ENCODE measurements around the gene CEP152. TPM values are rescaled to one million over a fixed set of nuclear protein-coding genes. Genes with fewer than 3 reads are reported as not detected.

The CEP152 gene
- total RNA-seq, 4 donors from 2014 or later, result 2.5 to 4.9 (median 3.5) TPM

- DNase-seq (ENCODE audit: low spot score in 2 of 2), result no peak
- no peak overlapping the region for H3K4me3 ChIP-seq (ENCODE audit: low read depth, poor library complexity, severe bottlenecking)
- WGBS, 2 donors, result 100% methylated on average over 1 of the region's 1 CpG
- TF ChIP-seq CTCF (IDR thresholded peaks at IDR 0.05) (no peak), POLR2A (IDR thresholded peaks at IDR 0.05) (no peak)
- intact Hi-C loops (cut with DNase I; ENCODE audit: low total_unique reads), result no loop called here
Measured at GRCh38 chr15:48733615-48734014, 77.3 kb downstream of the CEP152 start.

- TF ChIP-seq POLR2A (IDR thresholded peaks at IDR 0.05), result no peak
- no peak for TF ChIP-seq CTCF (IDR thresholded peaks at IDR 0.05)
- H3K4me3 ChIP-seq (ENCODE audit: low read depth, poor library complexity, severe bottlenecking), result no peak overlapping the region
- WGBS, 2 donors, result 91 to 97% methylated on average over 1 of the region's 1 CpG
- no peak for DNase-seq (ENCODE audit: low spot score in 2 of 2)
- intact Hi-C loops (cut with DNase I; ENCODE audit: low total_unique reads), result no loop called here
Measured at GRCh38 chr15:48730506-48730905, 80.4 kb downstream of the CEP152 start.

GRCh38 chr15:48723969-48724368, 86.9 kb downstream of the CEP152 start:
- no peak overlapping the region for H3K4me3 ChIP-seq (ENCODE audit: low read depth, poor library complexity, severe bottlenecking)
- no peak for TF ChIP-seq CTCF (IDR thresholded peaks at IDR 0.05)
- TF ChIP-seq POLR2A (IDR thresholded peaks at IDR 0.05), result no peak
- DNase-seq (ENCODE audit: low spot score in 2 of 2), result no peak
- 89 to 97% methylated on average over 2 of the region's 2 CpGs for WGBS, 2 donors
- intact Hi-C loops (cut with DNase I; ENCODE audit: low total_unique reads), result no loop called here

GRCh38 chr15:48722764-48723661, 87.9 kb downstream of the CEP152 start:
- no peak for DNase-seq (ENCODE audit: low spot score in 2 of 2)
- WGBS, 2 donors, result 47 to 65% methylated on average over 5 of the region's 5 CpGs
- intact Hi-C loops (cut with DNase I; ENCODE audit: low total_unique reads), result no loop called here
- no peak overlapping the region for H3K4me3 ChIP-seq (ENCODE audit: low read depth, poor library complexity, severe bottlenecking)
- no peak for TF ChIP-seq POLR2A (IDR thresholded peaks at IDR 0.05)
- no peak for TF ChIP-seq CTCF (IDR thresholded peaks at IDR 0.05)

GRCh38 chr15:48721061-48721810, 89.6 kb downstream of the CEP152 start:
- peak in 1 of 2 donors; percentile 27 for DNase-seq (ENCODE audit: low spot score in 2 of 2)
- no peak overlapping the region for H3K4me3 ChIP-seq (ENCODE audit: low read depth, poor library complexity, severe bottlenecking)
- WGBS, 2 donors, result 46 to 70% methylated on average over 6 of the region's 6 CpGs
- TF ChIP-seq POLR2A (IDR thresholded peaks at IDR 0.05), result no peak
- no peak for TF ChIP-seq CTCF (IDR thresholded peaks at IDR 0.05)
- intact Hi-C loops (cut with DNase I; ENCODE audit: low total_unique reads), result no loop called here

Data from lower leg skin (tissue), 4 donors.